T-helper 1 cell (primary cell): Measurements from ENCODE around the gene PXDN.
"Not testable (repeated sequence)": the region's sequence is repeated elsewhere in the genome, so short reads cannot be mapped to it uniquely, and the experiment has no call there.

ENCODE experiments used
- DNase-seq, 5 donors: peaks; one replicate each; pipeline ENCODE4 v3.0.0-alpha.2; 2012 to 2020

PXDN gene

DNA sequence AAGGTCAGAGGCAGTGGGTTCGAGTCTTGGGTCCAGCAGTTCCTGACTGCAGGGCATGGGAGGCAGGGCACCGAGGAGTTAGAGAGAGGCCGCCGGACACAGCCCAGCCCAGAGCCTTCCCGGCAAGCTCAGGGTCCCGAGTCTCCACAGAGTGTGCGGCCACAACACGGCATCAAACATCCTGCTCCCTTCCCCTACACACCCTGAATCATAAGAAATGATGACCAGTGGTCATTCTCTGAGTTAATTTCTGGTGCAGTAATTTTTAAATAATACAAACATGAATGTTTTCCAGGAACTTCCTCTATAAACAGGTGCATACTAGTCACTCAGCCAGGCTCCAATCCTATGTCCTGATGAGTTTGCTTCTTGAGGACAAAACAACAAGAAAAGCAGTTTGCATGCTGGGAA, 118.0 kb downstream of the PXDN start:
- no peak for DNase-seq

DNA sequence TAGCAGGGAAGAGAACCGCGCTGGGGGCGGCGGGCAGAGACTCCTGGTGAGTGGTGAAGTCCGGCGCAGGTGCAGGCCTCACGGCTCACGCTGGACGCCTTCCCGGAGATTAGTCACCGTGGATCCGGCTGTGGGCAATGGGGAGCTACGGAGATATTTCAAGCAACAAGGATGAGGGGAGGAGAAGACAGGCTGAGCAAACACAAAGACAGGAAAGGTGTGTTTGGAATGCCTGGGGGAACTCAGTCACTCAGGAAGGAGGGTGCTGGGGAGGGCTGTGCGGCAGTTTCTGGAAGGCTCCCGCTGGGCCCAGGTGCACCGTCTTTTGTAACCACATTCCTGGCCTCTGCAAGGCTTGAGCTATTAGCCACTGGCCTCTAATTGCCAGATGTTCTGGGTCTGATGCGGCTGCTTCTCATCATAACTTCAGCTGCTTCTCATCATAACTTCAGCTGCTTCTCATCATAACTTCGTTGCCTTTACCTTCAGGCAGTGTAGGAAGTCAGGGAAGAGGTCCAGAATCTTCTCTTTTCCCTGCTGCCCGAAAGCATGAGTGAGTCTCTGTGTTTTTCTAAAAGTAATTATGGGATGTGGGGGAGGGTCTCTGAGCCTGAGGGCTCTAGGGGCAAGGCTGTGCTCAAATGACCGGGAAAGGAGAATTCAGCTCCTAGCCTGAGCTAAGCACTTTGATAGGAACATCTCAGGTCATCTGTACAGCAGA, 118.9 kb downstream of the PXDN start:
- no peak for DNase-seq

GRCh38 chr2:1623906-1624445, 120.3 kb downstream of the PXDN start:
- DNase-seq: no peak

GRCh38 chr2:1622521-1623200, 121.7 kb downstream of the PXDN start:
- DNase-seq: no peak

GRCh38 chr2:1621976-1622375, 122.3 kb downstream of the PXDN start:
- not testable (repeated sequence) for DNase-seq

DNA sequence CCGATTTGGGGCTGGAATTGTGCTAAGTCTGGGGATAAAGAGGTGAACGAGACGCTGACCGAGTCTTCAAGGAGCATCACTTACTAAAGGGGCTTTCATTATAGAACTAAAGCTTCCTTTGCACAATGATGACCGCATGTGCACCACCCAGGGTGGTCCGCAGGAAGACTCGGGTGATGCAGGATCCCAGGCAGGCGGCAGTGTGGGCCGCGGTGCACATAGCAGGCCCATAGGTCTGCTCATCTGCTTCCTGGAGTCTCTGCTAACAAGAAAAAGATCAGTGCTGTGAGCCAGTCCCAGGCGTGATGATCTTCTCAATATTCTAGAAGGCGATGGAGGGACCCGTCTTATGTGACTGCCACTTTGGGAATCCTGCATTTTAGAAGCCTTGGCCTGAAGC, 122.8 kb downstream of the PXDN start:
- no peak for DNase-seq

DNA sequence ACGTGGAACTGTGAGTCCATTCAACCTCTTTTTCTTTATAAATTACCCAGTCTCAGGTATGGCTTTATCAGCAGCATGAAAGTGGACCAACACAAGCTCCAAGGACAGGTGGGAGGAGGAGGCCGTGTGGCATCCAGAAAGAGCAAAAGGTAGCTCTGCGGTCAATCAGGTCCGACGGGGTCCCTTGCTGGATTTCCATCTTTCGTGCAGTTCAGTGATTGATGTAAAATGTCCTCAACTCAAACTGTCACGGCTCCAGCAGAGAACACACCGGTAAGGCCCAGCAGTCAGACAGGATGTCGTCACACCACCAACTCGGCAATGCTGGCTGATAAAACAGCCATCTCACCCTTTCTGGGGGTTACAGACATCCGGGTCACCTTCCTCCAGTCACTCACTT, 123.3 kb downstream of the PXDN start:
- DNase-seq: no peak

GRCh38 chr2:1620081-1620480, 124.2 kb downstream of the PXDN start:
- DNase-seq: no peak

DNA sequence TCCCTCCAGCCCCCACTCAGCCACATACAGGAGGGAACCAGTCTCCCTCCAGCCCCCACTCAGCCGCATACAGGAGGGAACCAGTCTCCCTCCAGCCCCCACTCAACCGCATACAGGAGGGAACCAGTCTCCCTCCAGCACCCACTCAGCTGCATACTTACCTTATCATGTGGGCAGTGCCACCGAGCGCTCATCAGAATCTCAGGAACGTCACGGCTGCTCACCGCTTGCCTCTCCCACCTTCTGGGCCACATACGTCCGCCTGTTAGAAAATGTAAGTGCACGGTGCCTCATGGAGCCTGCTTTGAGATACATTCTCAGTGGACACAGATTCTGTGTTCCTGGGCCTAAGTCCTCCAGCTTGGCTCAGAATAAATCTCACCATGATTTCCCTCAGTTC, 124.8 kb downstream of the PXDN start:
- DNase-seq: no peak

DNA sequence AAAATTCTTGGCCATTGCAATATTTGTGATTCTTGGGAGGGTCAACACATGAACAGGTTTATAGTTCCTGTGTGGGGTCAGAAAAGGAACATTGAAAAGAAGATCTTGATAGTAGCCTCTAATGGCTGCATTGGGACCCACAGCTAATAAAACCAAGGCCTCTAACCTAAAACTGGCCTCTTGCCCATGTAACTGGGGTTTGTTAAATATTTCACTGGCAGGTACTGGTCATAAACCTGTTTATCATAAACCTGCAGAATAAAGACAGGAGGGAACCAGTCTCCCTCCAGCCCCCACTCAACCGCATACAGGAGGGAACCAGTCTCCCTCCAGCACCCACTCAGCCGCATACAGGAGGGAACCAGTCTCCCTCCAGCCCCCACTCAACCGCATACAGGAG, 125.3 kb downstream of the PXDN start:
- no peak for DNase-seq

DNA sequence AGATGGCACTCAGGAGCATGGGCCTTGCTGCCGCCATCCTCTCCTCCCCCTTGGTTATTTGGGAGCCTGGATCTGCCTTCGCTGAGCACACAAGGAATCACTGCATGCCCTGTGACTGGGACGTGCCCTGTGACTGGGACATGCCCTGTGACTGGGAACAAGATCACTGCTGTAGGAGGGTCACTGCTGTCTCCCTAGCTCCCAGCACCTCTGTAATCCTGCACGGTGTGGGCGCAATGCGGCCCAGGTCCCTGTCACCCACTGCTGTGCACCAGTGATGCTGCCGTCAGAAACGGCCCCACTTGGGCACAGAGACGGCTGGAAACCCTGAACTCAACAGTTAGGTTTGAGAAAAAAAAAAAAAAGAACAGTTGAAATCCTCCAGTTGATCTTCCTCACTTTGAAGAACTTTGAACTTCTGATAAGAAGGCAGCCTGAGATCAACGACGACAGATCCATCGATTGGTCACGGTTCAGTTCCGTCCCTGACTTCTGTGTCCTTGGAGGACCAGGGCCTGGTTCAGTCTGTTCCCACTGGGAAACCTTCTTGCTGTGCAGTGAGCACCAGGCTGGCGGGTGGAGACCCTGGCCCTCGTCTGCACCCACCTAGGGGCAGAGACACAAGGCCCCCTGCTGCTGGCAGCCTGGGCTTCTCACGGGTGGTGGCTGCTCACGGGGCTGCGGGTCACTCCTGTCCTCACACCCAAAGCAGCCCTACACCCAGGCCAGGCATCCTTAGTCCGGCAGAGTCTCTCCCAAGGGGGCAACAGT, 125.9 kb downstream of the PXDN start:
- no peak for DNase-seq

GRCh38 chr2:1617425-1618021, 126.8 kb downstream of the PXDN start:
- no peak for DNase-seq

DNA sequence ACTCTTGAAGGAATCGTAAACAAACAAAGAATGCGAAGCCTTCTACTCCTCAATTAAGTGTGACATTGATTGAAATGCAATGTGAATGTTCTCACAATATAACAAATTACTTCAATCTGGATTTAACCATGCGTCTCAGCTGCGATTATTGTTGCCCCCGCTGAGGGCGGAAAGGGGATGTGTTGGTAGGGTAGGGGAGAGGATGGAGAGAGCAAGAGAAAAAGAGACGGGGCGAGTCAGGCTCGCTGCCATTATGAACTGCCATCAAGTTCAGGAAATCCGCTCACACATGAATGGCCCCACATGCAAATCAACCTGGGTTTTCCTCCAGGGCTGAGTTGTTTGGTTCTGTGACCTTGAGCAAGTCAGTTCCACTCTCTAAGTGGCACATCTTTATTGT, 129.8 kb downstream of the PXDN start:
- no peak for DNase-seq

DNA sequence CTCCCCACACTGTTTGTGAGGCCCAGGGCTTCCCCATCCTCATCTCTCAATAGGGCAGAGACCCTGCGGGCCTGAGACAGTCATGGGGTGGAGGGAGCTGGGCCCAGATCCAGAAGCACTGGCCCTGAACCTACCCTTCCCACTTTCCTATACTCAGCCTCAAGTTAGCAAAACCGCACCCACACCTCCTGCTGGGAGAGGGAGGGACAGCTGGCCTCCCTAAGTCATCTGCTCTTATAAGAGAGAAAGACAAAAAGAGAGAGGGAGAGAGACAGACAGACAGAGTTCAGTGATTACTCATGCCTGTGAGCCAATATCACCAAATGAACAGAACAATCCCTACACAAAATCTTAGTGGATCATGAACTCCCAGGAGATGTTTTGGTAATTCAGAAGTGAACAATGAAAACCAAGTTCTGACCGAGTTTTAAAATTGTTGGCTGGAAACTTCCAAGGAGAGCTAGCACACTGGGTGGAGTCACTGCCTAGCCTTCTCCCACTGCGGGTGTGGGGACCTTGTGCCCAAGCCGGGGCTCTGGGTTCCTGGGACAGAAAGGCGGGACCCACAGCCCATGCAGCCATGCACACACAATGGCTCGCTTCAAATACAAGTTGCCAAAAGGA, 130.5 kb downstream of the PXDN start:
- no peak for DNase-seq

- DNase-seq: no peak
Measured at GRCh38 chr2:1613078-1613445, 131.3 kb downstream of the PXDN start.

GRCh38 chr2:1612391-1613077, 131.8 kb downstream of the PXDN start:
- no peak for DNase-seq

DNA sequence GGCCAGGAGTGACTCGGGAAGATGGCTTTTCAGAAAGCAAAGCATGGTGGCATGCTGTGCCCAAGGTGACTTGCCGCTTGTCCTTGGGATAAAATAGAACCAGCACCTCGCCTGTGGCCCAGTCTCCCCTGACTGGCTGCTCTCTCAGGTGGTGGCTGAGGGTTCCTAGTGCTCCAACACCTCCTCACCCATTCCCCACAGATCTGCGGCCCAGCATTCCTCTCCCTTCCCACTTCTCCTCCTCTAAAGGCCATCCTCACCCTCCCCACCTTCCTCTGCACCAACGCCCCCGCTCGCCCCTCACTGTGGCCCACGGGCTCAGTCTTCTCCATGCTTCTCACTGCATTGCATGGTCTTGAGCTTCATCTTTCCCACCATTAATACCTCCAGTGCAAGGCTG, 132.4 kb downstream of the PXDN start:
- no peak for DNase-seq

- no peak for DNase-seq
Measured at GRCh38 chr2:1610096-1610485, 134.2 kb downstream of the PXDN start.

DNA sequence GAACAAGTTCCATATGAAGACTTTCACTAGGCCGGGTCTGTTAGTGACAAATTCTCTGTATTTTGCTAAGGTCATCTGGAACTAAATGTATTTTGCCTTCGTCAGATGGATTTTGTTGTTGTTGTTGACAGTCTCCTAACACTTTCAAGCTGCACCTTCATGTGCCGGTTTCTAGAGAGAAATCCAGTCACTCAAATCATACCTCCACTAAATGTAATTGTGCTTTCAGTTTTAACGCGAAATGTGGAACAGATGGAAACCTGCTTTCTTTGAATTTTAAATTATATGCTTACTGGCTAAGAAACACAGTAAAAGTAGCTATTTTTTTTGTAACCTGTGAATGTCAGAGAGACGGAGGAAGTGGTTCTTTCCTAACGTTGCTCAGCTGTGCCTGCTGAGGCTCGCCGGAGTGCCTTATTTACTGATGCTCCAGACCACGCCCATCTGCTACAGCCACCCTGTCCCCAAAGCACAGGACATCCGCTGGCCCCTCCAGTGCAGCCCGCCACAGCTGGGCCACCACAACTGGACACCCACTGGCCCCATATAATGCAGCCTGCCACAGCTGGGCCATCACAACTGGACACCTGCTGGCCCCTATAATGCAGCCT, 134.7 kb downstream of the PXDN start:
- DNase-seq: no peak

- DNase-seq: no peak
Measured at GRCh38 chr2:1609040-1609439, 135.3 kb downstream of the PXDN start.

DNA sequence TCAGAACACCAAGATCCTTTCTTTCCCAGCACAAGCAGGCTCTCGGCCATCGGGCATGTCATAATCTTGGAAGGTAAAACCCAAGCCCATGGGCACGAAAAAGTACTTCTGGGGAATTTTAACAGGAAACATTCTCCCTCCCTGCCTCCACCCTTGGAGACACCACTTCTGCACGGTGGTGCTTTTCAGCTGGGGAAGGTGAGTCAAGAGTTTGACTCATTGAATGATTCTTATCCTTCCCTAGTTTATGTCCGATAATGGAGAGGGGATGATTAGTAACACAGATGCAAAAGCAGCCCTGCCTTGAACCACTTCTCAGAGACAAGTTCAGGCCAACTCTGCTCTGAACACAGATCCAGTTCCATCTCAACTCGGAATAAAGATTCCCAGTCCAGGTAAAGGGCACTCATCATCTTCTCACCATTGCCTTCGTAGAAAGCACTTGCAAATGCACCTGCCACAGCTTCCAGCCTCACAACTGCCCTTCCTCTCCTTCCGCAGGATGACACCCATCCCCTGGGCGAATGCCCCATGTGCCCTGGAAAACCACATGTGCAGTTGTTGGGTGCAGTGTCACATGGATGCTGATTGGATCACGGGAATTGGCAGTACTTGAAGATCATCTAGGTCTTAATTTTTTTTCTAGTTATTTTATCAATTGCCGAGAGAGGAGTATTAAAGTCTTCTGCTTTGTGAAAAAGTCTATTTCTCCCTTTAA, 136.2 kb downstream of the PXDN start:
- DNase-seq: no peak
